ENCODE data around the gene C4B. TPM values are rescaled to one million over a fixed set of nuclear protein-coding genes. Genes with fewer than 3 reads are reported as not detected.
"Not testable (repeated sequence)": the region's sequence is repeated elsewhere in the genome, so short reads cannot be mapped to it uniquely, and the experiment has no call there.

The C4B gene
- total RNA-seq, 1 experiment from 2014 or later = 3.7 TPM

GRCh38 chr6:32040299-32041049 lies 25.9 kb downstream of the C4B start:
- peak; percentile 25; the same call in 1 of the 2 replicates for ATAC-seq
- DNase-seq (ENCODE audit: low spot score); H3K9me3 Mint-ChIP-seq; H3K4me1 Mint-ChIP-seq; POLR2A ChIA-PET; H3K27me3 Mint-ChIP-seq (ENCODE audit: low read depth); H3K36me3 Mint-ChIP-seq; H3K27ac Mint-ChIP-seq; H3K4me3 Mint-ChIP-seq: not testable (repeated sequence)
- CTCF ChIA-PET = interaction anchor here (1.0 kb wide), 1 partner anchor 7 kb away, joined by 3 read pairs; no protein-coding TSS in a partner anchor

- ATAC-seq; H3K4me3 Mint-ChIP-seq; H3K36me3 Mint-ChIP-seq; POLR2A ChIA-PET; H3K4me1 Mint-ChIP-seq; H3K9me3 Mint-ChIP-seq; H3K27me3 Mint-ChIP-seq (ENCODE audit: low read depth); H3K27ac Mint-ChIP-seq; CTCF ChIA-PET; DNase-seq (ENCODE audit: low spot score): not testable (repeated sequence)
Measured at GRCh38 chr6:32041050-32041321, 26.4 kb downstream of the C4B start.

GRCh38 chr6:32041385-32041784 lies 26.8 kb downstream of the C4B start:
- H3K27ac Mint-ChIP-seq; H3K36me3 Mint-ChIP-seq; DNase-seq (ENCODE audit: low spot score); ATAC-seq; CTCF ChIA-PET; H3K9me3 Mint-ChIP-seq; H3K4me1 Mint-ChIP-seq; H3K4me3 Mint-ChIP-seq; POLR2A ChIA-PET; H3K27me3 Mint-ChIP-seq (ENCODE audit: low read depth): not testable (repeated sequence)

GRCh38 chr6:32042276-32042675 lies 27.7 kb downstream of the C4B start:
- H3K9me3 Mint-ChIP-seq; DNase-seq (ENCODE audit: low spot score); H3K4me1 Mint-ChIP-seq; CTCF ChIA-PET; ATAC-seq; H3K27me3 Mint-ChIP-seq (ENCODE audit: low read depth); H3K4me3 Mint-ChIP-seq; POLR2A ChIA-PET; H3K27ac Mint-ChIP-seq; H3K36me3 Mint-ChIP-seq: not testable (repeated sequence)

GRCh38 chr6:32043589-32044380 lies 29.2 kb downstream of the C4B start:
- CTCF ChIA-PET; ATAC-seq; H3K27ac Mint-ChIP-seq; H3K9me3 Mint-ChIP-seq; DNase-seq (ENCODE audit: low spot score); POLR2A ChIA-PET; H3K4me3 Mint-ChIP-seq; H3K27me3 Mint-ChIP-seq (ENCODE audit: low read depth); H3K36me3 Mint-ChIP-seq; H3K4me1 Mint-ChIP-seq: not testable (repeated sequence)

- H3K4me1 Mint-ChIP-seq; POLR2A ChIA-PET; H3K27ac Mint-ChIP-seq; H3K4me3 Mint-ChIP-seq; DNase-seq (ENCODE audit: low spot score); H3K9me3 Mint-ChIP-seq; CTCF ChIA-PET; ATAC-seq; H3K27me3 Mint-ChIP-seq (ENCODE audit: low read depth); H3K36me3 Mint-ChIP-seq: not testable (repeated sequence)
Measured at GRCh38 chr6:32044916-32045315, 30.3 kb downstream of the C4B start.

GRCh38 chr6:32045811-32046449 lies 31.3 kb downstream of the C4B start:
- ChIA-PET CTCF (interaction anchor here (0.6 to 3.5 kb wide), 7 partner anchors 9 to 150 kb away, joined by 3 to 23 read pairs (median 3); no protein-coding TSS in a partner anchor), POLR2A (no interaction called here)
- H3K4me3 Mint-ChIP-seq = no peak overlapping the region
- H3K27me3 Mint-ChIP-seq (ENCODE audit: low read depth) = no peaks in the 10 kb centered on the region; the same call in 1 of the 2 replicates
- no peaks in the 10 kb centered on the region for H3K9me3 Mint-ChIP-seq
- no peak overlapping the region for H3K27ac Mint-ChIP-seq
- peaks cover 2% of the 10 kb centered on the region; the same call in 1 of the 2 replicates for H3K4me1 Mint-ChIP-seq
- no peak for DNase-seq (ENCODE audit: low spot score)
- no peaks in the 10 kb centered on the region for H3K36me3 Mint-ChIP-seq
- no peak for ATAC-seq
- TF ChIP-seq KAT7 (CRISPR knock-in tag; IDR thresholded peaks at IDR 0.05; ENCODE audit: borderline replicate concordance) = no peak
- no peak for TF ChIP-seq GTF2I (CRISPR knock-in tag; conservative IDR thresholded peaks at IDR 0.05)
- no peak for TF ChIP-seq CREB1 (CRISPR knock-in tag; IDR thresholded peaks at IDR 0.05)
- TF ChIP-seq JUN (CRISPR knock-in tag; IDR thresholded peaks at IDR 0.05) = no peak
- no peak for TF ChIP-seq E2F4 (CRISPR knock-in tag; IDR thresholded peaks at IDR 0.05; ENCODE audit: borderline replicate concordance, low read depth)
- no peak for TF ChIP-seq ZNF121 (CRISPR knock-in tag; IDR thresholded peaks at IDR 0.05)
- no peak for TF ChIP-seq TCF7 (CRISPR knock-in tag; IDR thresholded peaks at IDR 0.05; ENCODE audit: low read depth)
- TF ChIP-seq JAZF1 (CRISPR knock-in tag; IDR thresholded peaks at IDR 0.05) = no peak
- TF ChIP-seq FOXJ3 (CRISPR knock-in tag; IDR thresholded peaks at IDR 0.05; ENCODE audit: borderline replicate concordance) = no peak
- no peak for TF ChIP-seq ZNF532 (CRISPR knock-in tag; IDR thresholded peaks at IDR 0.05; ENCODE audit: borderline replicate concordance)
- TF ChIP-seq NFE2L1 (CRISPR knock-in tag; IDR thresholded peaks at IDR 0.05) = no peak

Data from WTC11 (cell line).